IPS-NIHi7 (cell line): ENCODE measurements around the gene MCL1.
"Not testable (repeated sequence)": the region's sequence is repeated elsewhere in the genome, so short reads cannot be mapped to it uniquely, and the experiment has no call there.

Source experiments
- DNase-seq: peaks from one replicate; pipeline ENCODE4 v3.0.0; 2012; ENCODE audit warnings: mixed read lengths; ENCODE audit errors: extremely low spot score

The MCL1 gene

GRCh38 chr1:150568594-150568966 is 10.8 kb downstream of the MCL1 start:
- DNase-seq, result no peak

DNA sequence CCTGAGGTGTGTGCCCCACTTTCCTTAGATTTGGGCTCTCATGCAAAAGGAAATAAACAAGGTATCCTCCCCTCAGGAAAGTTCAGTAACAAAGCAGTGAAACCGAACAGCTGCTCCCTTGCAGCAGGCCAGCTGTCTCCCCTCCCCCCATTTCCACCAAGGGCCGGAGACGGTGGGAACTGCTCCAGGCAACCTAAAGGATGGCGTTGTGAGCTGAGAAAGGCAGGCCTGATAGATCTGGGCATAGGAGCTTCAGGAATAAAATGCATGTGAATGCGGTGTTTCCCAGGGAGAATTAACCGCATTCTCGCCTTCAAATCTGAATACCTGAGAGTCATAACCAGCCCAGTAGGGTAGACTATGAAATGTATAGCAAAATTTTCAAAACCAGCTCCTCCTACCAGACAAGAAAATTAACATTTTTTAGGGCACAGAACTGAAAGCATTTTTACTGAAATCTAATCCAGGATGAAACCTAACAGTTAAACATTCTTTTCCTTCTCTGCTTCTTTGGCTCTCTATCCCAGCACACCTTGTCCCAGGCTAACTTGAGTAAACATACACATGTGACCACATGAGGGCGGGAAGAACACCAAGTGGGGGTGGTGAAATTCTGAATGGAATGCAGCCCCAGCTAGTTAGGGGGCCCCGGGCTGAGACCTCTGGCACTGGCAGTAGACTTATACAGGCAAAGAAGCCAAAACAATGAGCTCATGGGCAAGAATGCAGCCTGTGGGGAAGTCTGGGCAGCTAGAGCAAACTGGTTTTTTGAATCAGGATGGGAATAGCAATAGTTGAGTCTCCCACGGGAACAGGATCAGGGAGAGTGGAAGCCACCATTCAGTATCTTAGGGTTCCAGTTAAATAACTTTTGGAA is 11.5 kb downstream of the MCL1 start:
- peak; percentile 73 for DNase-seq

GRCh38 chr1:150567341-150567716 is 12.1 kb downstream of the MCL1 start:
- no peak for DNase-seq

GRCh38 chr1:150566589-150567340 is 12.6 kb downstream of the MCL1 start:
- DNase-seq, result no peak

- DNase-seq, result not testable (repeated sequence)
Observed at GRCh38 chr1:150565240-150565991, 14.0 kb downstream of the MCL1 start.

- DNase-seq, result no peak
Observed at GRCh38 chr1:150564051-150564991, 15.1 kb downstream of the MCL1 start.

DNA sequence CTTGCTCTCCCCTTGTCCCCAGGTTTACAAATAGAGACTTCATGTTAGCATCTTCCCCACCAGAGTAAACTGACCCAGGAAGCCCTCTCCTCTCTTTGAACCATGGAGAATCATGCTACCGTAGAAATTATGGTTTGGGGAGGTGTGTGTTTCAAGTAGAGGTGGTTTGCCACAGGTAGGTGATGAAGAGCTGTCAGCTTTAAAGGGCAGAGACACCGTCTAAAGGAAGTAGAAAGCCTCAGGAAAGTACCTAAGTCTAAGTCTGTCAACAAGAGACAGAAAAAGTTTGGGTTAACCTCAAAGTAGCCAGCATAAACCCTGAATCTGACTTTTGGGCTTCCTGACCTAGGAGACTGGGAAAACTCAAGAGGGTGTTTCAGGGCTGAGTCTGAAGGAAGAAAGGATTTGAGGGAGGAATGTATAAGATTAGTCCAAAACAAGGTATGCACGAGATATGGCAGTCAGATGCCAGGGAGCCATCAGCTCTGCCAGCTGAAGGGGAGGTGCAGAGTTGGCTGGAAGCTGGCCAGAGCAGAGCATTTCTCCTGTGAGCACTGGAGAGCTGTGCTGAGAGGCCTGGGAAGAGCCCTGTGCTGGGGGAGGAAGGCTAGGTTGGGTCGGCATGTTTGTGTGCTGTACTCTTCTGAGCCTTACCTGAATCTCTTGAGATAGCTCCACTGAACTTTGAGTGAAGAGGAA is 15.9 kb downstream of the MCL1 start:
- no peak for DNase-seq

GRCh38 chr1:150562446-150563339 is 16.7 kb downstream of the MCL1 start:
- no peak for DNase-seq

GRCh38 chr1:150561974-150562445 is 17.4 kb downstream of the MCL1 start:
- DNase-seq, result peak; percentile 77

- peak; percentile 90 for DNase-seq
Observed at GRCh38 chr1:150561254-150561973, 18.0 kb downstream of the MCL1 start.

DNA sequence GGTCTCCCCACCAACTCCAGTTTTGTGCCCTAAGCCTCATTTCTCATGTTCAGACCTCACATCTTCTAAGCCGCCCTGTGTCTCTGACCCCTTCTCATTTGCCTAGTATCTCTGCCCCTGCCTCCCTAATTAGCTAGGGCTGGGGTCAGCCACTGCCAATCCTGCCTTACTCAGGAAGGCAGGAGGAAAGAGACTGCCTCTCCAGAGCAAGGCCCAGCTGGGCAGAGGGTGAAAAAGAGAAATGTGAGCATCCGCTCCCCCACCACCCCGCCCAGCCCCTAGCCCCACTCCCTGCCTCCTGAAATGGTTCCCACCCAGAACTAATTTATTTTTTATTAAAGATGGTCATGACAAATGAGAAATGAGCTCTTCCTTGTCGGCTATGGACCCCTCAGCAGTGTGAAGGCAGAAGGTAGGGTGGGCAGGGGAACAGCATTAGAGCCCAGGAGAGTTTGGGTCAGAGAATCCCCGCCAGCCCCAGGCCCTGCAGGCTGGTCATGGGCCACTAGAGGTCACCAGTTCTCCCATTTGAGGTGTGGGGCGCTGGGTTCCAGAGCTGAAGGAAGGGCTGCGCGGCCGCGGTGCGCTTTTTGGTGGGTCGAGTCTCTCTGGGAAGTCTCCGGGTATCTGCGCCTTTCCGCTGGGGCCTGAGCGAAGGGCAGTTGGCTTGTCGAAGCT is 18.7 kb downstream of the MCL1 start:
- DNase-seq, result peak; percentile 81

- peak; percentile 74 for DNase-seq
Observed at GRCh38 chr1:150560011-150560438, 19.4 kb downstream of the MCL1 start.

DNA sequence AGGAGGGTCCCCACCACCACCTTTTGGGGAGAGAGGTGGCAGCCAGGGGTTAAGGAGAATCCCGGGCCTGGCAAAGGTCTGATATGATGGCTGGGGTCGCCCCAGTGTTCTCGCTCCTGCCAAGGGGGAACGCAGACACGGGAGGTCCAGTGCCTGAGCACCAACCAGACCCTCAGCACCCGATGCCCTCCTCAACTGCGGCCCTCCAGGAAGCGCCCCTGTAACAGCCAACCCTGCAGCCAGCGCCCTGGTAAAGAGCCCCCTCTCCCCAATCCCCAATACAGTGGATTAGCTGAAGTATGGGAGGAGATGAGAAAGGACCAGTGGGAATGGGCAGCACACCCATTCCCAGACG is 19.8 kb downstream of the MCL1 start:
- DNase-seq, result no peak

GRCh38 chr1:150558761-150559655 is 20.4 kb downstream of the MCL1 start:
- DNase-seq, result no peak

GRCh38 chr1:150558303-150558704 is 21.1 kb downstream of the MCL1 start:
- DNase-seq, result no peak

- DNase-seq, result no peak
Observed at GRCh38 chr1:150557813-150558212, 21.6 kb downstream of the MCL1 start.

- no peak for DNase-seq
Observed at GRCh38 chr1:150557065-150557600, 22.3 kb downstream of the MCL1 start.
